T-cell (primary cell): ENCODE data around the gene UBE2J1. TPM values are rescaled to one million over a fixed set of nuclear protein-coding genes. Genes with fewer than 3 reads are reported as not detected.
A peak's percentile ranks its signal among the peaks of the same experiment; 100 is the strongest.

Experiments used
- ATAC-seq, 4 experiments: fragments of 200-7000 bp in 3 of 4; fragments of 150-1000 bp in 1 of 4; cut with Tn5 transposase; replicated peaks in 1 of 4; 1 replicate in 3 of 4; 2 replicates in 1 of 4; pipeline ENCODE4 v1.10.0; 2021; ENCODE audit warnings: moderate library complexity in 3 of 4, mild to moderate bottlenecking in 2 of 4, moderate number of reproducible peaks in 1 of 4
- CTCF ChIA-PET, 2 donors: fragments of 300-600 bp; sonication (Branson Sonifier 250); formaldehyde crosslinking; loops; one replicate each; lab custom pipeline; 2022; ENCODE audit warnings: antibody characterized with exemption in 2 of 2; lab: Charles Lee
- POLR2A ChIA-PET, 2 donors: fragments of 300-600 bp; sonication (Branson Sonifier 250); formaldehyde crosslinking; loops; one replicate each; lab custom pipeline; 2022; ENCODE audit warnings: antibody characterized with exemption in 2 of 2; lab: Charles Lee
- DNase-seq, 35 experiments: peaks; one replicate each; pipeline versions ENCODE4 v3.0.0 to v3.0.0-alpha.2; 2013 to 2023
- H3K27ac ChIP-seq: one replicate; pipeline ENCODE4 v1.5.1; 2013; ENCODE audit warnings: low read length
- H3K27me3 ChIP-seq, 2 experiments: replicated peaks in 1 of 2; 1 replicate in 1 of 2; 2 replicates in 1 of 2; pipeline versions ENCODE4 v1.6.1 to v1.7.0; 2013; ENCODE audit warnings: low read length in 1 of 2, mixed read lengths in 1 of 2; ENCODE audit not compliant: control insufficient read depth in 2 of 2, insufficient read depth in 2 of 2; ENCODE audit errors: extremely low read depth in 1 of 2
- H3K36me3 ChIP-seq, 2 donors: 1 replicate in 1 of 2; 2 replicates in 1 of 2; pipeline versions ENCODE4 v1.6.1 to v1.7.0; 2013; ENCODE audit warnings: low read length in 1 of 2; ENCODE audit not compliant: control insufficient read depth in 2 of 2, insufficient read depth in 1 of 2; ENCODE audit errors: extremely low read depth in 1 of 2
- H3K4me1 ChIP-seq, 2 experiments: 1 replicate in 1 of 2; 2 replicates in 1 of 2; pipeline versions ENCODE4 v1.6.1 to v1.7.0; 2013; ENCODE audit warnings: low read length in 2 of 2, mixed read lengths in 1 of 2; ENCODE audit not compliant: insufficient read depth in 2 of 2, control insufficient read depth in 1 of 2; ENCODE audit errors: extremely low read depth in 1 of 2
- H3K4me3 ChIP-seq, 2 donors: 1 replicate in 1 of 2; 2 replicates in 1 of 2; pipeline versions ENCODE4 v1.5.1 to v1.7.0; 2013; ENCODE audit warnings: mild to moderate bottlenecking in 2 of 2, low read length in 1 of 2, moderate library complexity in 1 of 2; ENCODE audit not compliant: control insufficient read depth in 1 of 2; ENCODE audit errors: extremely low read depth in 1 of 2
- H3K9me3 ChIP-seq: 2 replicates; pipeline ENCODE4 v1.7.0; 2013
- H3K27ac Mint-ChIP-seq, 2 donors: one replicate each; pipeline ENCODE4 v1.8.0; 2020 to 2021; ENCODE audit warnings: mild to moderate bottlenecking in 2 of 2, mixed read lengths in 2 of 2
- H3K27me3 Mint-ChIP-seq, 2 donors: one replicate each; pipeline ENCODE4 v1.8.0; 2021 to 2022; ENCODE audit warnings: mixed read lengths in 2 of 2
- H3K36me3 Mint-ChIP-seq: one replicate; pipeline ENCODE4 v1.8.0; 2021; ENCODE audit warnings: mixed read lengths
- H3K4me1 Mint-ChIP-seq, 3 donors: one replicate each; pipeline ENCODE4 v1.8.0; 2020 to 2022; ENCODE audit warnings: mixed read lengths in 3 of 3, mild to moderate bottlenecking in 1 of 3
- H3K4me3 Mint-ChIP-seq, 3 donors: one replicate each; pipeline ENCODE4 v1.8.0; 2020 to 2022; ENCODE audit warnings: mild to moderate bottlenecking in 3 of 3, mixed read lengths in 3 of 3, moderate library complexity in 3 of 3
- H3K9me3 Mint-ChIP-seq, 3 donors: one replicate each; pipeline ENCODE4 v1.8.0; 2020 to 2022; ENCODE audit warnings: mixed read lengths in 3 of 3
- WGBS: methylation state at CpG from one replicate; pipeline ENCODE4 v1.1.5; 2013; ENCODE audit warnings: missing lambda C conversion rate; ENCODE audit not compliant: insufficient coverage; 5-methylcytosine and 5-hydroxymethylcytosine counted together
- total RNA-seq, 35 experiments: library from RNA in 6 of 35; stranded (reverse) in 6 of 35; fragments of 120-200 nt in 1 of 35; gene quantifications; one replicate each; pipeline versions ENCODE4 v1.2.1 to v1.2.4 and lab custom pipeline; 2013 to 2026

The UBE2J1 gene
- total RNA-seq, 5 donors from 2014 or later (not counting 1 experiment from before 2014, with no cell fraction given) = 14.6 to 24.1 (median 22.6) TPM

DNA sequence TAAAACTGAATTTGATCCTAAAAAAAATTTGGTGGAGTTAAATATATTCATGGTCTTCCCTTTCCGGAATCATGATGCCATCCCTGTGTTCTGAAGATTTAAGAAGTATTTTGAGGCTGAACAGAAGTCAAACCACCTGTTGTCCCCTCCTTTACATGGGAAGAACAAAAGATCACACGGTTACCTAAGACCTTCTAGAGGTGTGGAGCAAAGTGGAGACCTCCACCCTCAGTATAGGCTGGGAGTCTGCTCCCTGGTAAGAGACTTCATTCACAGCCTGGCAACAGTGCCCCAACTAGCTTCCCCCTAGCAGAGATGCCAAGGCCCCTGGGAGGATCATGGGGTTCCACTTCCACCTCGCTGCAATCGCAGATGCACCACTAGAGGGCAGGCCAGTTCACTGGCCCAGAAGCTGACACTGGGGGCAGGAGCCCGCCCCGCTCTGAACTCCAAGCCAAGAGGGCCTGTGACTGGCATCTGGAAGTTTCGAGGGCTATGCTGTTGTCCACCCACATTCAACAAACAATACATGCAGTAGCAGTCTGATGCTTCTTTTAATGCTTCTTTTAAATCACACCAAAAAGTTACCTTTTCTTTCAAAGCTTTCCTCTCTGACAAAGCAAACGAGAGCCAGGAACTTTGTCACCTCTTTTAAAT lies 19.5 kb upstream of the UBE2J1 start:
- H3K4me3 ChIP-seq = no peak overlapping the region
- Mint-ChIP-seq H3K4me1 (peaks cover 20 to 25% (median 24%) of the 10 kb centered on the region in 3 donors), H3K27ac (peak overlapping the region; percentile 55 to 74), H3K27me3 (no peaks in the 10 kb centered on the region), H3K36me3 (no peaks in the 10 kb centered on the region), H3K4me3 (no peak overlapping the region), H3K9me3 (no peaks in the 10 kb centered on the region)
- peak; percentile 54 to 86 (median 74) for DNase-seq
- CTCF ChIA-PET = interaction anchor here (0.6 to 3.5 kb wide), 37 partner anchors 9 to 1438 kb away, joined by 3 to 34 read pairs (median 4); partner anchors contain the start of genes ANKRD6 (in 1 of the 2), CASP8AP2 (in 1 of the 2), PNRC1 (in 1 of the 2) and RRAGD (in 1 of the 2)
- no peaks in the 10 kb centered on the region for H3K27me3 ChIP-seq
- peak; percentile 68 to 88 (median 85) for ATAC-seq
- WGBS = 0% methylated on average over 2 of the region's 8 CpGs
- H3K36me3 ChIP-seq = no peaks in the 10 kb centered on the region
- POLR2A ChIA-PET = interaction anchor here (0.6 to 1.2 kb wide), 6 partner anchors 11 to 231 kb away, joined by 3 to 7 read pairs (median 3); partner anchors contain the start of gene UBE2J1 (in 2 of the 2)
- H3K27ac ChIP-seq = peak overlapping the region; percentile 17
- peaks cover 10 to 18% of the 10 kb centered on the region in 2 experiments for H3K4me1 ChIP-seq
- no peaks in the 10 kb centered on the region for H3K9me3 ChIP-seq

DNA sequence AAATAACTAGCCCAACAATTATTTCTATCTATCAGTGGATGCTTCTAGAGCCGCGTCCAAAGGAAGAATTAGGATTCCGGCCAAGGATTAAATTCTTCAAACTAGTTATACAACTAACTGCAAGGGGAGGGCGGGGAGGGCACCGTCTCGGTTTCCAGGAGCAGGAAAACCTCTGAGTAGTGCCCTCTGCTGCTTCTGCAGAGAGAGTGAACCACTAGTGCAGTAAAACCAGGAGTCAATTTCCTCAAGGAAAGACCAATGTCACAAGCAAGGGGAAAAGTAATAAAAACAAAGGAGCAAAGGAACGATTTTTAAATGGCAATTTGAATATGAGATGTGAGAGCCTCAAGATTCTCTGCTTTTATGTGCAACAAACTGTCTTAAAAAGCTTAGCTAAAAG lies 16.5 kb upstream of the UBE2J1 start:
- no peaks in the 10 kb centered on the region for H3K27me3 Mint-ChIP-seq

DNA sequence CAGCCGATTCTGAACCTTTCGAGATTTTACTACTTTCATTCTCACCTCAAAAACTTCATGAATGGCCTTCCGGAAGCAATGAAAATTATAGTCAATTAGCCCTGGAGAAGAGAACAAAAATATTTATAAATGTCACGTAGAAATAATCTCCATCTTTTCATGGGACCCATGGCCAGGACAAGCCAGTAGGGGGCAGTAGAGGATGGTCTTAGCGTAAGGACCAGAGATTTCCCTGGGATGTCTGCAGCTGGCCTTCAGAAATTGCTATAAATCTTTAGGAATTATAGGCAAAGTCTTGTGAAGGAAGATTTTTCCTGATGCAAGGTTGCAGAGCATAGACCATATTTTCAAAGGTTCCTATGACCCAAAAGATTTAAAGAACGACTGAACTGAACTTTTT lies 15.6 kb upstream of the UBE2J1 start:
- ATAC-seq (peak in 2 of 4 experiments; percentile 34 to 44), DNase-seq (peak in 28 of 35 experiments; percentile 12 to 78 (median 46))
- no peak overlapping the region for H3K4me3 Mint-ChIP-seq
- no peaks in the 10 kb centered on the region for H3K36me3 ChIP-seq
- POLR2A ChIA-PET = no interaction called here
- CTCF ChIA-PET = interaction anchor here (0.6 to 3.6 kb wide), 6 partner anchors 11 to 386 kb away, joined by 4 to 17 read pairs (median 6); no protein-coding TSS in a partner anchor
- H3K27me3 ChIP-seq = no peaks in the 10 kb centered on the region
- H3K4me3 ChIP-seq = no peak overlapping the region
- 20% methylated on average over 1 of the region's 6 CpGs for WGBS
- peaks cover 26 to 30% (median 27%) of the 10 kb centered on the region in 3 donors for H3K4me1 Mint-ChIP-seq
- no peaks in the 10 kb centered on the region for H3K9me3 ChIP-seq
- no peaks in the 10 kb centered on the region for H3K27me3 Mint-ChIP-seq
- no peak overlapping the region for H3K27ac Mint-ChIP-seq
- H3K4me1 ChIP-seq = peaks cover 9 to 15% of the 10 kb centered on the region in 2 experiments
- no peak overlapping the region for H3K27ac ChIP-seq
- no peaks in the 10 kb centered on the region for H3K9me3 Mint-ChIP-seq
- H3K36me3 Mint-ChIP-seq = peaks cover under 1% of the 10 kb centered on the region

More for the DNA sequence above, 16.5 kb upstream of the UBE2J1 start:
- POLR2A ChIA-PET = no interaction called here
- Mint-ChIP-seq H3K36me3 (no peaks in the 10 kb centered on the region), H3K4me3 (no peak overlapping the region), H3K9me3 (no peaks in the 10 kb centered on the region), H3K4me1 (peaks cover 24 to 25% (median 24%) of the 10 kb centered on the region in 3 donors), H3K27ac (no peak overlapping the region)
- H3K4me1 ChIP-seq = peaks cover 9 to 15% of the 10 kb centered on the region in 2 experiments
- H3K9me3 ChIP-seq = no peaks in the 10 kb centered on the region
- DNase-seq (no peak), ATAC-seq (no peak)
- WGBS = 11% methylated on average over 1 of the region's 7 CpGs
- no peak overlapping the region for H3K4me3 ChIP-seq
- CTCF ChIA-PET = interaction anchor here in 1 of 2 donors (3.6 kb wide), 1 partner anchor 12 kb away, joined by 17 read pairs; no protein-coding TSS in a partner anchor
- no peak overlapping the region for H3K27ac ChIP-seq
- H3K27me3 ChIP-seq = no peaks in the 10 kb centered on the region
- no peaks in the 10 kb centered on the region for H3K36me3 ChIP-seq

DNA sequence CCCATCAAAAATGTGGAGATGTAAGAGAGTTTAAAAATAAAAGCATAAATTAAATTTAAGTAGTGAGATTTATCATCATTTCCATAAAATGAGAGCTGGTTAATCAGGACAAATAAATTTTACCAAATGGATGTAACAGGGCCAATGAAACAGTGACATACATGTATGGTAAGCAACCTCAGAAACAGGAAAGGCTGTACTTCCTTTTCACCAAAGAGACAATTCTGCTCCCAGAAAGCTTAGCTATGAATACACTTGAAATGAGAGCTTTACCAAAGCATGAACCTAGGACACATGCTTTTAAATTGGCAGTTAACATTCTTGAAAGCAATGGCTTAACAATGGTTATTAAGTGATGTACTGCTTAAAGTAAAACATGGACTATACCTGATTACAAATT lies 12.1 kb upstream of the UBE2J1 start:
- H3K4me3 Mint-ChIP-seq = no peak overlapping the region
- ATAC-seq = peak in 1 of 4 experiments; percentile 52
- CTCF ChIA-PET = interaction anchor here (0.6 to 4.4 kb wide), 9 partner anchors 8 to 382 kb away, joined by 3 to 21 read pairs (median 3); partner anchors contain the start of gene ANKRD6 (in 1 of the 2)

DNA sequence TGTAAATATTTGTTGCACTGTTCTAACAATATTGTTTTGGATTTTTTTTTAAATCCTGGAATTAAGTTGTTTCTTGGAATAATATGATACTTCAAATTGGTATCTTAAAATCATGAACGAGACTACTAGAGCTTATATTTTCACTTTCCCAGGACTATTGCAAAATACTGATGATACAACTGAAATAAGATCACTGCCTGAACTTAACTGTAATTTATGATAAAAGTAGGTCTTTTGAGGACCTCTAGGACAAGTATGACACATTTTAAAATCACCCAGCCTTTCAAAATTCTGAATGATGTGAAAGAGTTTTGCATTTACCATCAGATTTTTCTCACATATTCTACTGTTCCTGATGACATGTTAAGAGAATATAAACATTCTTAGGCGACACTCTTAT lies 8.6 kb upstream of the UBE2J1 start:
- ATAC-seq (no peak), DNase-seq (no peak)
- Mint-ChIP-seq H3K4me3 (no peak overlapping the region), H3K9me3 (no peaks in the 10 kb centered on the region), H3K4me1 (peaks cover 45 to 62% (median 53%) of the 10 kb centered on the region in 3 donors), H3K36me3 (peaks cover 3% of the 10 kb centered on the region), H3K27ac (no peak overlapping the region), H3K27me3 (no peaks in the 10 kb centered on the region)
- H3K27me3 ChIP-seq = no peaks in the 10 kb centered on the region
- no peaks in the 10 kb centered on the region for H3K36me3 ChIP-seq
- H3K4me1 ChIP-seq = peaks cover 0 to 26% of the 10 kb centered on the region in 2 experiments
- H3K9me3 ChIP-seq = no peaks in the 10 kb centered on the region
- H3K4me3 ChIP-seq = no peak overlapping the region
- ChIA-PET POLR2A (no interaction called here), CTCF (interaction anchor here (1.9 to 4.4 kb wide), 2 partner anchors 12 kb away, joined by 6 to 21 read pairs; no protein-coding TSS in a partner anchor)
- WGBS = no CpG with 5 or more reads among the region's 2 CpGs
- H3K27ac ChIP-seq = no peak overlapping the region

More for the DNA sequence above, 12.1 kb upstream of the UBE2J1 start:
- Mint-ChIP-seq H3K27me3 (no peaks in the 10 kb centered on the region), H3K9me3 (no peaks in the 10 kb centered on the region), H3K36me3 (peaks cover 3% of the 10 kb centered on the region), H3K27ac (no peak overlapping the region), H3K4me1 (peaks cover 25 to 37% (median 30%) of the 10 kb centered on the region in 3 donors)
- DNase-seq = no peak
- no peak overlapping the region for H3K4me3 ChIP-seq
- peaks cover 0 to 15% of the 10 kb centered on the region in 2 experiments for H3K4me1 ChIP-seq
- POLR2A ChIA-PET = no interaction called here
- no peaks in the 10 kb centered on the region for H3K27me3 ChIP-seq
- no peaks in the 10 kb centered on the region for H3K9me3 ChIP-seq
- no peaks in the 10 kb centered on the region for H3K36me3 ChIP-seq
- no peak overlapping the region for H3K27ac ChIP-seq

DNA sequence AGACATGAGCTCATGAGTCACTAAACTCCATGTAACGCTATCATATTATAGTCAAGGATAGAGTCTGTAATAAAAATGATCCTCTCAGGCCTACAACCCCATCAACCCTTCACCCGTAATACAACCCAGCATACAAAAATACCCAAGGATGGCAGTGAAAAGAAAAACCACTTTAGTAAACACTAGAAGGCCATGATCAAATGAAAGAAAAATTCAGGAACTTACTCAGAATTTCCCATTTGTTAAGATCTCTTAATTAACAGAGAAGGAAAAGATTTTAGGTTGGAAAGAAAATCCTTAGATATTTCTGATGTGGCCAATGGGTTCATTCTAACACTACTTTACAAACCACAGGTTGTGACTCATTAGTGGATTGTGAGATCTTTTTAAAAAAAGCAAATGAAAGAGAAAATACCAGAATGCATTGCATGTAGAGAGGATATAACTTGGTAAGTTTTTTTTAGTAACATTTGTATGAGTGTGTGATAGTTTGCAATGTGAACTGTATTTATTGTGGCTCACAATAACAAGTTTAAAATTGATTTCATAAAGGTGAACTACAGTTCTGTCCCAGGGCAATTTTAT lies 8.0 kb upstream of the UBE2J1 start:
- Mint-ChIP-seq H3K4me1 (peaks cover 45 to 65% (median 52%) of the 10 kb centered on the region in 3 donors), H3K36me3 (peaks cover 3% of the 10 kb centered on the region), H3K27ac (peak overlapping the region in 1 of 2 donors; percentile 2), H3K4me3 (no peak overlapping the region), H3K27me3 (no peaks in the 10 kb centered on the region), H3K9me3 (no peaks in the 10 kb centered on the region)
- peak in 1 of 35 experiments; percentile 24 for DNase-seq
- Histone ChIP-seq H3K4me3 (no peak overlapping the region), H3K4me1 (peaks cover 0 to 29% of the 10 kb centered on the region in 2 experiments), H3K9me3 (no peaks in the 10 kb centered on the region), H3K36me3 (no peaks in the 10 kb centered on the region), H3K27me3 (no peaks in the 10 kb centered on the region), H3K27ac (no peak overlapping the region)
- peak; percentile 42 to 77 (median 70) for ATAC-seq
- ChIA-PET POLR2A (interaction anchor here in 1 of 2 donors (1.0 kb wide), 1 partner anchor 10 kb away, joined by 22 read pairs; no protein-coding TSS in a partner anchor), CTCF (interaction anchor here in 1 of 2 donors (0.7 to 4.4 kb wide), 2 partner anchors 12 to 13 kb away, joined by 8 to 21 read pairs; no protein-coding TSS in a partner anchor)
- WGBS = no CpG with 5 or more reads among the region's 2 CpGs
